Measurements from ENCODE around the gene PTPRQ. TPM values are rescaled to one million over a fixed set of nuclear protein-coding genes. Genes with fewer than 3 reads are reported as not detected.

Gene PTPRQ
- total RNA-seq, 6 experiments from 2014 or later = 0.12 to 0.81 (median 0.22) TPM; not detected in 1

- H3K27ac ChIP-seq = no peak overlapping the region
- no peak for ATAC-seq
- no peaks in the 10 kb centered on the region for H3K4me1 ChIP-seq
- H3K27me3 ChIP-seq = no peaks in the 10 kb centered on the region
- WGBS (ENCODE audit: insufficient coverage, low coverage, low lambda C conversion rate, missing lambda C conversion rate) = 49% methylated on average over 2 of the region's 2 CpGs
- H3K4me3 ChIP-seq = no peak overlapping the region
- no peak for DNase-seq
- intact Hi-C loops (cut with DNase I) = no loop called here
- TF ChIP-seq CTCF (IDR thresholded peaks at IDR 0.05) = no peak
- no peak for TF ChIP-seq POLR2A (IDR thresholded peaks at IDR 0.05)
- no peaks in the 10 kb centered on the region for H3K36me3 ChIP-seq
- H3K9me3 ChIP-seq = no peaks in the 10 kb centered on the region
Measured at GRCh38 chr12:80484746-80485145, 40.7 kb downstream of the PTPRQ start.

DNA sequence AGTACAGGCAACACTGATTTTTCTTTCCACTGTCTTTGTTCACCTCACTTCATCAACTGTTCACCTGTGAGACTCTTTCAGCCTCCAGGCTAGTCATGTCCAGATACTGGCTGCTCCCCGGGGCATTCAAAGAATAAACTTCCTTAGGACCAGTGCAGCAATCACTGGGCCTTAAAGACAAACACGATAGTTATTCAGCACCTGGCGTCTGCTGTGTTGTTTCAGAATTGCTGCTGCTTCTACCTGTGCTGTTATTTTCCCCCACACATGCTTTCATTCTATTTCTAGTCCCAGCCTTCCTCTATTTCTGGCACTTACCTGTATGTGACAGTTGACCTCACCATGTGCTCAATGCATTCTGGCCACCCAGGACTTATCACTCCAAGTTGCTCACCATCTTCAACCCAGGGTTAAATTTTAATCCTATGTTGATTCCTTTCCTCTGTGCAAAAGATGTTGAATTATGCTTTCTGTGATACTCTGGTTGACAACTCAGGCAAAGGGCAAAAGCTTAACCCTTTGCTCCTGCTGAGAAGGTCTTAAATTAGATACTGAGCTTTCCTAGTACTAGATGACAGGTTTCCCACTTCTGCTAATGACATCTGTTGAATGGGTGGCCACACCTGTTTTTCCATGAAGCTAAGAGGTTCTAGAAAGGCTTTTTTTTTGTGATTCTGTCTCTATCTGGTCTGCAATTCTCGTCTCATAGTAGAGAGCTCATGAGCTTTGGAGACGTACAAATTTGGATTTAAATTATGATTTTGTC, 41.4 kb downstream of the PTPRQ start:
- WGBS (ENCODE audit: insufficient coverage, low coverage, low lambda C conversion rate, missing lambda C conversion rate) = 54% methylated on average over 5 of the region's 5 CpGs
- intact Hi-C loops (cut with DNase I) = no loop called here

DNA sequence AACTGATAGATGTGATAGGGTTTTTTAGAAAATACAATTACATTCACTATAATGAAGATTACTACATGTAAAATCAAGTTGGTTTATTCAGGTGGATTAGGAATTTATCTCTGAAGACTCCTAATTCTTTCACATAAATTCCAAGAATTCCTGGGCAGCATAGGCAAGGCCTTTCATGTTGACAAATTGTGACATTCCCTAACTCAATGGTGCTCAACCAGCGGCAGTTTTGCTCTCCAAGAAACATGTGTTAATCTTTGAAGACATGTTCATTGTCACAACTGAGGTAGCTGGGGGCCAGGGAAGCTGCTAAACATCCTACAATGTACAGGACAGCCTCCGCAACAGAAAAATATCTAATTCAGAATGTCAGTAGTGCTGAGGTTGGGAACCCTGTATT, 46.3 kb downstream of the PTPRQ start:
- Histone ChIP-seq H3K9me3 (no peaks in the 10 kb centered on the region), H3K27ac (no peak overlapping the region), H3K4me1 (no peaks in the 10 kb centered on the region), H3K4me3 (no peak overlapping the region), H3K27me3 (no peaks in the 10 kb centered on the region), H3K36me3 (no peaks in the 10 kb centered on the region)
- ATAC-seq (no peak), DNase-seq (no peak)
- intact Hi-C loops (cut with DNase I) = no loop called here
- TF ChIP-seq CTCF (IDR thresholded peaks at IDR 0.05) (no peak), POLR2A (IDR thresholded peaks at IDR 0.05) (no peak)
- WGBS (ENCODE audit: insufficient coverage, low coverage, low lambda C conversion rate, missing lambda C conversion rate) = 44% methylated on average over 1 of the region's 2 CpGs

More for the DNA sequence above, 41.4 kb downstream of the PTPRQ start:
- ATAC-seq = no peak
- no peak for TF ChIP-seq CTCF (IDR thresholded peaks at IDR 0.05)
- no peak overlapping the region for H3K4me3 ChIP-seq
- no peaks in the 10 kb centered on the region for H3K4me1 ChIP-seq
- H3K27me3 ChIP-seq = no peaks in the 10 kb centered on the region
- DNase-seq = no peak
- no peaks in the 10 kb centered on the region for H3K9me3 ChIP-seq
- H3K27ac ChIP-seq = no peak overlapping the region
- no peaks in the 10 kb centered on the region for H3K36me3 ChIP-seq

DNA sequence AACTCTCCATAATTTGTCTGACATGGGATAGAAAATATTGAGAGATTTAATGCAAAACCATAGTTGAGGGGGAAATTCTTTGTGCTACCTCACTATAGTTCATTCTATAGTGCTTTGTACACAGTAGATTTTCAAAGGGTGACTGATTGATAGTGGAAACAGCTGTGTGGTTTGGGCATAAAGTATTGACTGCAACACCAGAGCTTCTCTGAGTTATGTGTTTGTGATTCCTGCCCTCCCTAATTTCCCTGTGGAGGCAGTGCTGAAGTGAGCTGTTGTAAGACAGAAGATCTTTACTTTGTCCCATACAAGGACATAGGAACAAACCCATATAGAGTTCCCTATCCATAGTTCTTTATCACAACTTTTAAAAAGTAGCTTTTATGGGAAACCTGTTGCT, 47.1 kb downstream of the PTPRQ start:
- ATAC-seq (no peak), DNase-seq (no peak)
- no peaks in the 10 kb centered on the region for H3K4me1 ChIP-seq
- no peaks in the 10 kb centered on the region for H3K9me3 ChIP-seq
- H3K27ac ChIP-seq = no peak overlapping the region
- H3K4me3 ChIP-seq = no peak overlapping the region
- H3K36me3 ChIP-seq = no peaks in the 10 kb centered on the region
- no peaks in the 10 kb centered on the region for H3K27me3 ChIP-seq
- intact Hi-C loops (cut with DNase I) = no loop called here
- no peak for TF ChIP-seq CTCF (IDR thresholded peaks at IDR 0.05)

DNA sequence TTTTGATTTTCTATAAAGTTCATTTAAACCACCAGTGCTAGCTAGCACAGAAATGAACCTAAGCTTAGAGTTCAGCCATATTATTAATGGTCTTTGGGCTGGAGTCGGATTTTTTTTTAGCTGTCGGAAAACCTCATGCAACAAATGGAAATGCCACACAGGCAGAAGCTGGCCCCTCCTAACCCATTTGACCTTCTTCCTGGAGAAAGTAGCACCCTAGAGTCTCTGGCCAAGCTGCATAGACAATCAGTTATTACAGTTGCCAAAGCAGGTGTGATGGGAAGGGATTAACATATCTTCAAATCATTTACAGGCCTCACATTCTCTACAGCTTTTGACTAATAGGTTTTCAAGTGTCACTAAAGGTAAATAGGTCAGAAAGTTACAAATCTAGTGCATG, 49.4 kb downstream of the PTPRQ start:
- intact Hi-C loops (cut with DNase I) = no loop called here
- WGBS (ENCODE audit: insufficient coverage, low coverage, low lambda C conversion rate, missing lambda C conversion rate) = 93% methylated on average over 2 of the region's 2 CpGs
- no peaks in the 10 kb centered on the region for H3K9me3 ChIP-seq

More for the DNA sequence above, 49.4 kb downstream of the PTPRQ start:
- no peaks in the 10 kb centered on the region for H3K4me1 ChIP-seq
- TF ChIP-seq POLR2A (IDR thresholded peaks at IDR 0.05) (no peak), CTCF (IDR thresholded peaks at IDR 0.05) (no peak)
- no peak overlapping the region for H3K27ac ChIP-seq
- H3K4me3 ChIP-seq = no peak overlapping the region
- ATAC-seq (no peak), DNase-seq (no peak)
- H3K36me3 ChIP-seq = no peaks in the 10 kb centered on the region
- no peaks in the 10 kb centered on the region for H3K27me3 ChIP-seq

All from right lobe of liver (tissue), 6 donors.